GM13976 (cell line): ENCODE results near the gene ATP2B2.

Experiments used
- DNase-seq: peaks from one replicate; pipeline ENCODE4 v3.0.0; 2012; ENCODE audit warnings: low spot score
- CTCF ChIP-seq: IDR thresholded peaks from 2 replicates; pipeline ENCODE4 v1.5.1; 2012; ENCODE audit warnings: borderline replicate concordance, mild to moderate bottlenecking; ENCODE audit not compliant: insufficient read depth; ENCODE audit errors: extremely low read depth, missing control alignments, control extremely low read depth
- in situ Hi-C: fragments of 300-500 bp; cut with MboI; formaldehyde crosslinking; loops from one replicate; pipeline ENCODE4 v1.12.0; 2022; ENCODE audit warnings: low sequenced_read_pairs, mixed read lengths, inconsistent platforms; ENCODE audit not compliant: unreplicated experiment

Gene ATP2B2

GRCh38 chr3:10319804-10320203 lies 185.6 kb downstream of the ATP2B2 start:
- in situ Hi-C loops = no loop called here
- no peak for DNase-seq
- no peak for TF ChIP-seq CTCF

GRCh38 chr3:10319251-10319650 lies 186.1 kb downstream of the ATP2B2 start:
- no peak for DNase-seq
- no peak for TF ChIP-seq CTCF
- in situ Hi-C loops = no loop called here

GRCh38 chr3:10317961-10318350 lies 187.4 kb downstream of the ATP2B2 start:
- no peak for TF ChIP-seq CTCF
- in situ Hi-C loops = no loop called here
- DNase-seq = no peak

GRCh38 chr3:10317311-10317960 lies 187.9 kb downstream of the ATP2B2 start:
- no peak for TF ChIP-seq CTCF
- in situ Hi-C loops = no loop called here
- DNase-seq = no peak

- in situ Hi-C loops = no loop called here
- TF ChIP-seq CTCF = no peak
These were observed 189.5 kb downstream of the ATP2B2 start for GRCh38 chr3:10315771-10316344.

GRCh38 chr3:10315101-10315500 lies 190.3 kb downstream of the ATP2B2 start:
- TF ChIP-seq CTCF = no peak
- in situ Hi-C loops = no loop called here
- DNase-seq = no peak

More at GRCh38 chr3:10315771-10316344, 189.5 kb downstream of the ATP2B2 start:
- no peak for DNase-seq
